AG04450 (cell line): ENCODE measurements around the gene ATP13A3. TPM values are rescaled to one million over a fixed set of nuclear protein-coding genes. Genes with fewer than 3 reads are reported as not detected.
"Not testable (repeated sequence)": the region's sequence is repeated elsewhere in the genome, so short reads cannot be mapped to it uniquely, and the experiment has no call there.

Experiments
- CTCF ChIA-PET: fragments of 300-600, 350-600 bp; formaldehyde crosslinking; extraction: SDS; loops from one replicate; lab custom pipeline; 2022; ENCODE audit warnings: antibody characterized with exemption, inconsistent platforms; lab: Charles Lee
- POLR2A ChIA-PET: fragments of 350-600 bp; formaldehyde crosslinking; extraction: SDS; loops from one replicate; lab custom pipeline; 2021; ENCODE audit warnings: antibody characterized with exemption, inconsistent platforms; lab: Yijun Ruan, JAX
- DNase-seq: peaks from one replicate; pipeline ENCODE4 v3.0.0-alpha.2; 2011; ENCODE audit warnings: low read depth, low spot score
- H3K27ac ChIP-seq: one replicate; pipeline ENCODE4 v1.5.1; 2012; ENCODE audit warnings: low read depth, low read length, control low read depth
- H3K27me3 ChIP-seq: one replicate; pipeline ENCODE4 v1.6.0; 2012; ENCODE audit warnings: low read length; ENCODE audit not compliant: control insufficient read depth, insufficient read depth
- H3K4me3 ChIP-seq: 2 replicates; pipeline ENCODE4 v1.5.1; 2011; ENCODE audit warnings: mild to moderate bottlenecking, low read depth, low read length, control low read depth
- H3K9me3 ChIP-seq: 2 replicates; pipeline ENCODE4 v1.5.1; 2012; ENCODE audit warnings: low read length; ENCODE audit not compliant: control insufficient read depth, insufficient read depth
- polyA minus RNA-seq: library from RNA; depleted of rRNA, polyadenylated mRNA; stranded (reverse); fragments of >200 nt; gene quantifications from 2 replicates; pipeline ENCODE4 v1.2.3, GENCODE V29; 2011; rRNA and poly(A)+ RNA removed
- polyA plus RNA-seq: library from polyadenylated mRNA; depleted of rRNA; stranded (reverse); fragments of >200 nt; gene quantifications from 2 replicates; pipeline ENCODE4 v1.2.3, GENCODE V29; 2011; rRNA removed
- TF ChIP-seq, protein P1 (sequence below): IDR thresholded peaks from 2 replicates; pipeline ENCODE4 v1.5.1; 2011; ENCODE audit warnings: low read depth, low read length, control low read depth, inconsistent platforms

ATP13A3 gene
- polyA plus RNA-seq (98.5 and 132 TPM in 2 replicates), polyA minus RNA-seq (94.4 and 210 TPM in 2 replicates)

DNA sequence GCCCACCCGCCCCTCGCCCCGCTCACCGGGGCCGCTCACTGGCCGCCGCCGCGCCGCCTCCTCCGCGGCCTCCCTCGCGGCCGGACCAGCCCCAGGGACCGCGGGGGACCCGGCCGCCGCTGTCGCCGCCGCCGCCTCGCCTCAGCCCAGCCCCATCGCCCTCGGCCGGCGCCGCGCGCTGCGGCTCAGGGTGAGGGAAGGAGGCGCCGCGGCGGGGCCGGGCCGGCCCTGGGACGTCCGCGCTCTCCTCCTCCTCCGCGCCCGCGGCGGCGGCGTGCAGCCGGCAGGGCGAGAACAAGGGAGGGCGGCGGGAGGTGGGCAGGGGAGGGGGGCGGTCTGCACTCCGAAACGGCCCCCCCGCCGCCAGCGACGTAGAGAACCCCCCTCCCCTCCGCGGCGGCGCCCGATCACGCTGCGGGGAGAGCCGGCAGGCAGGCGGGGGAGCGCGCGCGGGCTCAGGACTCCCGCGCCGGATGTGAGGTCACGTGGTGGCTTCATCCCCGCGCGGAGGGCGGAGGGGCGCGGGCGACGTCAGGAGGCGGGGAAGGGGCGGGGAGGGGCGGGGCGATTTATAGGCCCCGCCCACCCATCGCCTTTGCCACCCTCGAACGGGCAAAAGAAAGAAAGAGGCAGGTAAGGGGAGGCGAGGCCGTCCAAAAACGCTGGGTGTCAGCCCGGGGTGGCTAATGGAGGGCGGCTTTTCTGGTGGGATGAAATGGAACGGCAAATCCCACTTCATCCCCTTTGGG is at the start of gene ATP13A3:
Gene ATP13A3, minus strand, starts transcription at position 463 of the 749 bp plus-strand sequence. CDS start 24,812 bp downstream, outside the sequence.
- DNase-seq = peak; percentile 77
- Histone ChIP-seq H3K27ac (peak within 1 kb of the TSS; percentile 89), H3K9me3 (peaks cover 2% of the 10 kb centered on the region; the same call in 1 of the 2 replicates), H3K4me3 (peak within 1 kb of the TSS; percentile 79), H3K27me3 (no peaks in the 10 kb centered on the region)
- ChIA-PET POLR2A (interaction anchor here (0.7 to 1.6 kb wide), 4 partner anchors 21 to 815 kb away, joined by 3 to 6 read pairs (median 3); no protein-coding TSS in a partner anchor), CTCF (interaction anchor here (0.8 to 3.5 kb wide), 3 partner anchors 108 to 147 kb away, joined by 3 to 22 read pairs (median 3); no protein-coding TSS in a partner anchor)
- TF ChIP-seq, protein P1, sequence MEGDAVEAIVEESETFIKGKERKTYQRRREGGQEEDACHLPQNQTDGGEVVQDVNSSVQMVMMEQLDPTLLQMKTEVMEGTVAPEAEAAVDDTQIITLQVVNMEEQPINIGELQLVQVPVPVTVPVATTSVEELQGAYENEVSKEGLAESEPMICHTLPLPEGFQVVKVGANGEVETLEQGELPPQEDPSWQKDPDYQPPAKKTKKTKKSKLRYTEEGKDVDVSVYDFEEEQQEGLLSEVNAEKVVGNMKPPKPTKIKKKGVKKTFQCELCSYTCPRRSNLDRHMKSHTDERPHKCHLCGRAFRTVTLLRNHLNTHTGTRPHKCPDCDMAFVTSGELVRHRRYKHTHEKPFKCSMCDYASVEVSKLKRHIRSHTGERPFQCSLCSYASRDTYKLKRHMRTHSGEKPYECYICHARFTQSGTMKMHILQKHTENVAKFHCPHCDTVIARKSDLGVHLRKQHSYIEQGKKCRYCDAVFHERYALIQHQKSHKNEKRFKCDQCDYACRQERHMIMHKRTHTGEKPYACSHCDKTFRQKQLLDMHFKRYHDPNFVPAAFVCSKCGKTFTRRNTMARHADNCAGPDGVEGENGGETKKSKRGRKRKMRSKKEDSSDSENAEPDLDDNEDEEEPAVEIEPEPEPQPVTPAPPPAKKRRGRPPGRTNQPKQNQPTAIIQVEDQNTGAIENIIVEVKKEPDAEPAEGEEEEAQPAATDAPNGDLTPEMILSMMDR = no peak

DNA sequence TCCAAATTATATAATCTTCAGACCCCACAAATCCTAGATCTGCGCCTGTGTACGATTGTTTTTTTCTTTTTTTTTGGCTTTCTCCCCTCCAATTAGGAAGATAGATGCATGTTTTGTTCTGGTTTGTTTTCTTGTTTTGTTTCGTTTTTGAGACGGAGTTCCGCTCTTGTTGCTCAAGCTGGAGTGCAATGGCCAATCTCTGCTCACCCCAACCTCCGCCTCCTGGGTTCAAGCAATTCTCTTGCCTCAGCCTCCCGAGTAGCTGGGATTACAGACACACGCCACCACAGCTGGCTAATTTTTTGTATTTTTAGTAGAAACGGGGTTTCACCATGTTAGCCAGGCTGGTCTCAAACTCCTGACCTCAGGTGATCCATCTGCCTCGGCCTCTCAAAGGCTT is 48.4 kb upstream of the ATP13A3 start:
- H3K27ac ChIP-seq, POLR2A ChIA-PET, H3K27me3 ChIP-seq, DNase-seq, H3K9me3 ChIP-seq, H3K4me3 ChIP-seq, CTCF ChIA-PET: not testable (repeated sequence)

DNA sequence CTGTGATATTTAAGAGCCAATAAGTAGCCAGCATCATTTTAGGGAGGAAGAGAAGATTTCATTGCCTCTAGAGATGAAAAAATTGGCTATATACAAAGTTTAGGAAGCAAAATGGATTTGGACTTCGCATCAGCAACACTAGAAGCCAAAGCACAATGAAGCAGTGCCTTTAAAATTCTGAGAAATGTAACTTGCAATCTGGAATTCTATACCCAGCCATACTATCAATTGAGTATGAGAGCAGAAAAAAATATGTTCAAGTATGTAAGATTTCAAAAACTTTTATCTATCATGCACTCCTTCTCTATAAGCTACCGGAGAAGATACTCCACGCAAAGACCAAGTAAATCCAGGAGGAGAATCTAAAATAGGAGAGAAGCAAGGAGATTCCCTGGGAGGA is 47.4 kb upstream of the ATP13A3 start:
- no peak for DNase-seq
- Histone ChIP-seq H3K4me3 (no peak overlapping the region), H3K9me3 (no peaks in the 10 kb centered on the region), H3K27ac (no peak overlapping the region), H3K27me3 (no peaks in the 10 kb centered on the region)
- ChIA-PET CTCF (no interaction called here), POLR2A (no interaction called here)
- TF ChIP-seq, protein P1 = no peak

DNA sequence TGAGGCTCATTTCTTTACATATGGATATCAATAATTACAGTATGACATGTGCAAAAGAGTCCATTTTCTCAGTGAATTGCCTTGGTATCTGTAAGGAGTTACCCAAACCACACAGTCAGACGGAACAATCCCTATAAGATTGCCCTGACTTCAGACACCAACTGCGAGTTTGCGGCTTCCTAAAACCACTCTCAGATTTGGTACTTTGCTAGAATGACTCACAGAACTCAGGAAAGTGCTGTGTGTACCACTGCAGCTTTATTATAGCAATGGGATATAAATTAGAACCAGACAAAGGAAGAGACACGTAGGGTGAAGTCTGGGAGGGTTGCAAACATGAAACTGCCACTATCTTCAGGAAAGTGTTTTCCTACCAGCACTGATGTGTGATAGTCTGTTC is 45.8 kb upstream of the ATP13A3 start:
- Histone ChIP-seq H3K27ac (no peak overlapping the region), H3K9me3 (no peaks in the 10 kb centered on the region; the same call in 1 of the 2 replicates), H3K27me3 (no peaks in the 10 kb centered on the region), H3K4me3 (no peak overlapping the region)
- CTCF ChIA-PET = no interaction called here
- no peak for DNase-seq
- POLR2A ChIA-PET = no interaction called here
- TF ChIP-seq, protein P1 = no peak

DNA sequence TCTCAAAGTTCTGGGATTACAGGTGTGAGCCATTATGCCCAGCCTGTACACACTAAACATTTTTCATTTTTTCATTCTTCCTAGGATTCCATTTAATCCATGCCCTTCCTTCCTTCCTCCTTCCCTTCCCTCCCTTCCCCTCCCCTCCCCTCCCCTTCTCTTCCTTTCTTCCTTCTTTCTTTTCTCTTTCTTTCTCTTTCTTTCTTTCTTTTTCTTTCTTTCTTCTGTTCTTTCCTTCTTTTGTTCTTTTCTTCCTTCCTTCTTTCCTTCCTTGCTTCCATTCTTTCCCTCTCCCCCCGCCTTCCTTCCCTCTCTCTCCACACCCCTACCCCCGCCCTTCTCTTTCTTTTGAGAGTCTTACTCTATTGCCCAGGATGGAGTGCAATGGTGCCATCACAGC is 40.9 kb upstream of the ATP13A3 start:
- CTCF ChIA-PET = interaction anchor here (0.6 kb wide), 1 partner anchor 13 kb away, joined by 3 read pairs; no protein-coding TSS in a partner anchor
- Histone ChIP-seq H3K27ac (peak overlapping the region; percentile 95), H3K4me3 (no peak overlapping the region), H3K27me3 (no peaks in the 10 kb centered on the region), H3K9me3 (no peaks in the 10 kb centered on the region; the same call in 1 of the 2 replicates)
- DNase-seq = no peak
- TF ChIP-seq, protein P1 = no peak
- POLR2A ChIA-PET = interaction anchor here (0.7 to 0.9 kb wide), 2 partner anchors 10 to 15 kb away, joined by 3 to 7 read pairs; no protein-coding TSS in a partner anchor
